PC-9 (cell line): ENCODE measurements around the gene CDC42EP1.

Experiments
- CTCF ChIP-seq: fragments of 200-600 bp; sonication (generic); conservative IDR thresholded peaks from 2 replicates; pipeline ENCODE4 v1.6.1; 2017; ENCODE audit warnings: mixed run types, antibody characterized with exemption, mild to moderate bottlenecking, moderate library complexity
- EZH2 ChIP-seq: fragments of 200-600 bp; sonication (generic); IDR thresholded peaks from 2 replicates; pipeline ENCODE4 v1.8.0; 2017; ENCODE audit warnings: antibody characterized with exemption, low read depth

GRCh38 chr22:37556710-37557109, 3.6 kb upstream of the CDC42EP1 start:
- no peak for TF ChIP-seq CTCF
- TF ChIP-seq EZH2: no peak
